ENCODE measurements around the gene SH2D4B.

DNA sequence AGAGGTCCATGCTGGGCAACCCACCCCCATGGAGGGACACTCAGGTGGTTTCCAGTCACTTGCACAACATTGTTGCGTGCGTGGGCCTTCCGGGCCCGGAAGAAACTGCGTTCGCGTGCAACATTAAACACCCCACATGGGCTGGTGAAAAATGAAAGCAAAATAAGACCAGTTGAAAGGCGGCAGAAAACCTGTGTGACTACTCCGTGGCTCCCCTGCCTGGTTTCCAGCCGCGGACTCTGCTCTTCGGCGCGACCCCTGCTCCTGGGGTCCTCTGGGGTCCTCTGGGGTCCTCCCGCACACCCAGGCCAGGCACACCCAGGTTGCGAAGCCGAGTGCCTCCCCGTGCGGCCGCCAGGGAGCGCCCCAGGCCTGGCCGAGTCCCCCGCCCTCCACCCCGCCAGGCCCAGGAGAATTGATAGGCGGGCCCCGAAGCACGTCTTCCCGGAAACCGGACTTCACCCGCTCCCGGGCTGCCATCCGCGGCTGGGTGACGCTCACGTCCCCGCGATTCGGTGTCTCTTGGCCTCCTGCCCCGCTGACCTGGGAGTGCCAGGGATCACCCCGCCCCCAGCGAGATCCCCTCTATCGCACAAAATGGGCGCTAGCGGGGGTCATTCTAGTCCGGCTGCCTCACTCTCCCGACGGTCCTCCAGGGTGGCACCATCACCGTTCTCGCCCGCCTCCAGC lies 1.9 kb upstream of the SH2D4B start:
- TF ChIP-seq, protein P1, sequence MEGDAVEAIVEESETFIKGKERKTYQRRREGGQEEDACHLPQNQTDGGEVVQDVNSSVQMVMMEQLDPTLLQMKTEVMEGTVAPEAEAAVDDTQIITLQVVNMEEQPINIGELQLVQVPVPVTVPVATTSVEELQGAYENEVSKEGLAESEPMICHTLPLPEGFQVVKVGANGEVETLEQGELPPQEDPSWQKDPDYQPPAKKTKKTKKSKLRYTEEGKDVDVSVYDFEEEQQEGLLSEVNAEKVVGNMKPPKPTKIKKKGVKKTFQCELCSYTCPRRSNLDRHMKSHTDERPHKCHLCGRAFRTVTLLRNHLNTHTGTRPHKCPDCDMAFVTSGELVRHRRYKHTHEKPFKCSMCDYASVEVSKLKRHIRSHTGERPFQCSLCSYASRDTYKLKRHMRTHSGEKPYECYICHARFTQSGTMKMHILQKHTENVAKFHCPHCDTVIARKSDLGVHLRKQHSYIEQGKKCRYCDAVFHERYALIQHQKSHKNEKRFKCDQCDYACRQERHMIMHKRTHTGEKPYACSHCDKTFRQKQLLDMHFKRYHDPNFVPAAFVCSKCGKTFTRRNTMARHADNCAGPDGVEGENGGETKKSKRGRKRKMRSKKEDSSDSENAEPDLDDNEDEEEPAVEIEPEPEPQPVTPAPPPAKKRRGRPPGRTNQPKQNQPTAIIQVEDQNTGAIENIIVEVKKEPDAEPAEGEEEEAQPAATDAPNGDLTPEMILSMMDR (IDR thresholded peaks at IDR 0.05), result peak; percentile 90
- TF ChIP-seq POLR2AphosphoS5 (IDR thresholded peaks at IDR 0.05; ENCODE audit: low read depth, low read length), result no peak
